Naive B cell (primary cell): Measurements from ENCODE around the gene SPDYE3. TPM values are rescaled to one million over a fixed set of nuclear protein-coding genes. Genes with fewer than 3 reads are reported as not detected.
"Not testable (repeated sequence)": the region's sequence is repeated elsewhere in the genome, so short reads cannot be mapped to it uniquely, and the experiment has no call there.

Source experiments
- ATAC-seq, 2 donors: fragments of 150-1000 bp; cut with Tn5 transposase; 2 replicates each; pipeline ENCODE4 v1.10.0; 2021; ENCODE audit warnings: low read depth in 2 of 2, mild to moderate bottlenecking in 2 of 2, moderate library complexity in 2 of 2
- DNase-seq: peaks from one replicate; pipeline ENCODE4 v3.0.0; 2022
- H3K27ac Mint-ChIP-seq, 6 donors: one replicate each; pipeline ENCODE4 v1.8.0; 2020 to 2022; ENCODE audit warnings: mild to moderate bottlenecking in 6 of 6, mixed read lengths in 6 of 6, moderate library complexity in 5 of 6, inconsistent platforms in 2 of 6
- H3K27me3 Mint-ChIP-seq, 3 donors: one replicate each; pipeline ENCODE4 v1.8.0; 2021 to 2022; ENCODE audit warnings: mixed read lengths in 3 of 3, mild to moderate bottlenecking in 1 of 3
- H3K36me3 Mint-ChIP-seq, 2 donors: one replicate each; pipeline ENCODE4 v1.8.0; 2020 to 2022; ENCODE audit warnings: mixed read lengths in 2 of 2, inconsistent platforms in 1 of 2, mild to moderate bottlenecking in 1 of 2
- H3K4me1 Mint-ChIP-seq, 3 donors: one replicate each; pipeline ENCODE4 v1.8.0; 2020 to 2022; ENCODE audit warnings: mixed read lengths in 3 of 3, inconsistent platforms in 1 of 3, mild to moderate bottlenecking in 1 of 3, moderate library complexity in 1 of 3
- H3K4me3 Mint-ChIP-seq, 8 donors: one replicate each; pipeline ENCODE4 v1.8.0; 2020 to 2022; ENCODE audit warnings: mild to moderate bottlenecking in 8 of 8, mixed read lengths in 8 of 8, moderate library complexity in 8 of 8, inconsistent platforms in 2 of 8
- H3K9me3 Mint-ChIP-seq, 7 donors: one replicate each; pipeline ENCODE4 v1.8.0; 2020 to 2022; ENCODE audit warnings: mixed read lengths in 7 of 7, mild to moderate bottlenecking in 5 of 7, inconsistent platforms in 2 of 7, moderate library complexity in 1 of 7
- polyA plus RNA-seq, 6 donors: library from polyadenylated mRNA; unstranded; fragments of 300-500 nt; fragmentation: Illumina TruSeq; gene quantifications; one replicate each; pipeline ENCODE4 v1.2.3, GENCODE V29; 2021; ENCODE audit warnings: low read depth in 6 of 6

Gene SPDYE3
- polyA plus RNA-seq, 6 donors from 2014 or later, result 5.0 to 10.3 (median 8.5) TPM

DNA sequence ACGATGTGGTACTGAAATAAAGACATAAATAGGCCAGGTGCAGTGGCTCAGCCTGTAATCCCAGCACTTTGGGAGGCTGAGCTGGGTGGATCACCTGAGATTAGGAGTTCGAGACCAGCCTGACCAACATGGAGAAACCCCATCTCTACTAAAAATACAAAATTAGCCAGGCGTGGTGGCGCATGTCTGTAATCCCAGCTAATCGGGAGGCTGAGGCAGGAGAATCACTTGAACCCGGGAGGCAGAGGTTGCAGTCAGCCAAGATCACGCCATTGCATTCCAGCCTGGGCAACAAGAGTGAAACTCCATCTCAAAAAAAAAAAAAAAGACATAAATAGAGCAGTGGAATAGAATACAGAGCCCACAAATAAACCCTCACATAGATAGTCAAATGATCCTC, 56.3 kb downstream of the SPDYE3 start:
- H3K9me3 Mint-ChIP-seq, ATAC-seq, H3K27me3 Mint-ChIP-seq, DNase-seq, H3K4me3 Mint-ChIP-seq: not testable (repeated sequence)
- H3K36me3 Mint-ChIP-seq, result peaks cover 19 to 20% of the 10 kb centered on the region in 2 donors
- H3K27ac Mint-ChIP-seq, result peak overlapping the region in 3 of 6 donors; percentile 2 to 99 (median 15)
- H3K4me1 Mint-ChIP-seq, result peaks cover 40 to 48% (median 42%) of the 10 kb centered on the region in 3 donors

DNA sequence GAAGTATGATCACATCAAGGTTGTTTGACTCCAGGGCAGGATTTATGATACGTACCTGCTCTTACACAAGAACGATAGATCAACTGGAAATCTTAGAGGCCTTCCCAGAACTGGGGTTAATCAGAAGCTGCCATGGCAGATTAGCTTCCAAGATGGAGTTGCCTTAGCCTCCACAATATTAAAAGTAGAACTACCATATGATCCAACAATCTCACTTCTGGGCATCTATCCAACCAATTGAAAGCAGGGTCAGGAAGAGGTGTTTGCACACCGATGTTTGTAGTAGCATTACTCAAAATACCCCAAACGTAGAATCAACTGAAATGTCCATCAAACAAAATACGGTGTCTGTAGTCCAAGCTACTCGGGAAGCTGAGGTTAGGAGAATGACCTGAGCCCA, 57.0 kb downstream of the SPDYE3 start:
- Mint-ChIP-seq H3K9me3 (no peaks in the 10 kb centered on the region), H3K27me3 (no peaks in the 10 kb centered on the region), H3K4me1 (peaks cover 42 to 49% (median 42%) of the 10 kb centered on the region in 3 donors), H3K36me3 (peaks cover 19 to 20% of the 10 kb centered on the region in 2 donors), H3K4me3 (no peak overlapping the region), H3K27ac (peak overlapping the region; percentile 18 to 99 (median 74))
- ATAC-seq, result no peak
- DNase-seq, result no peak

DNA sequence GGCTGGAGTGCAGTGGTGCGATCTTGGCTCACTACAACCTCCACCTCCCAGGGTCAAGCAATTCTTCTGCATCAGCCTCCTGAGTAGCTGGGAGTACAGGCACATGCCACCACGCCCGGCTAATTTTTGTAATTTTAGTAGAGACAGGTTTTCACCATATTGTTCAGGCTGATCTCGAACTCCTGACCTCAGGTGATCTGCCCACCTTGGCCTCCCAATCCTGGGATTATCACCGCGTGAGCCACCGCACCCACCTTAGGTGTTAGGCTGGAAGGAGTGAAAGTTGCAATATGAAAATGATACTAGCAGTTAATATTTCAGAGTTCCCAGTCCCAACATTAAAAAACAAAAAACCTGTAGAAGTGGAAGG, 58.5 kb downstream of the SPDYE3 start:
- H3K9me3 Mint-ChIP-seq, DNase-seq, H3K36me3 Mint-ChIP-seq, H3K27me3 Mint-ChIP-seq, ATAC-seq: not testable (repeated sequence)
- H3K27ac Mint-ChIP-seq, result peak overlapping the region; percentile 98 to 100 (median 100)
- H3K4me1 Mint-ChIP-seq, result peaks cover 49 to 57% (median 57%) of the 10 kb centered on the region in 3 donors
- peak overlapping the region in 6 of 8 donors; percentile 46 to 70 (median 66) for H3K4me3 Mint-ChIP-seq

DNA sequence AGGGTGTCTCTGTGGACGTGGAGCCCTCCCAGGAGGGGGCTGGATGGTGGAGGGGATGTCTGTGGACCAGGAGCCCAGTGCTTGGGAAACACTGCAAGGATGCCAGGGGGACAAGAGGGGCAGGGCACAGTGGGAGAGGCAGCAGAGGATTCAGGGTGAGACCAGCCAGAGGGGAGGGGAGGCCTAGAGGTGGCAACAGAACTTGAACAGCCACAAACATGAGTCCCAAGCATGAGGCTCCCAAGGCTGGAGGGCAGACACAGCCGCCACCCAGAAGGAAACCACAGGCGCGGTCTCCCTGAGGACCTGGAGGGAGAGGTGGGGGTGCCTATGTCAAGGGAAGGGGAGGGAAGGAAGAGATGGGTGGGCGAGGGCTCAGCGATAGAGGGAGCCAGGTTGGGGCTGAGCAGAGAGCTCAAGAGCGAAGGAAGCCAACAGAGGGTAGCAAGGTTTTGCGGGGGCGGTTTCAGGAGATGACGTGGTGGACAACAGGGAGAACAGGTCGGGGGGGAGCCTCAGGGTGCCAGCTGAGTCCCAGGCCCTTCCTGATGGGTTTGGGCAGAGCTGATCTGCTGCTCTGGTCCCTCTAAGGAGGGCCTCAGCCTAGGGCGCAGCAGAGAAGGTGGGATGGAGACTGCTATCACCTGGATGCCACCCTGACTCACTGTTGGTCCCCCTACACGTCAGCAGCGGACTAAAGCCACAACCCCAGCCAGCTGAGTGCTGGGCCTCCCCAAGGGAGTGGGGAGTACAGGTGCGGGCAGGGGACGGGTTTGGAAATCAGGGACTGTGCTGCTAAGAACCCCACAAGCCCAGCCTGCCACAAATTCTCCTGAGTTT, 59.1 kb downstream of the SPDYE3 start:
- ATAC-seq, result no peak
- DNase-seq, result peak; percentile 42
- Mint-ChIP-seq H3K4me3 (peak overlapping the region; percentile 19 to 70 (median 62)), H3K9me3 (no peaks in the 10 kb centered on the region), H3K27me3 (no peaks in the 10 kb centered on the region), H3K27ac (peak overlapping the region; percentile 98 to 100 (median 100)), H3K36me3 (peaks cover 8 to 10% of the 10 kb centered on the region in 2 donors), H3K4me1 (peaks cover 55 to 64% (median 64%) of the 10 kb centered on the region in 3 donors)

DNA sequence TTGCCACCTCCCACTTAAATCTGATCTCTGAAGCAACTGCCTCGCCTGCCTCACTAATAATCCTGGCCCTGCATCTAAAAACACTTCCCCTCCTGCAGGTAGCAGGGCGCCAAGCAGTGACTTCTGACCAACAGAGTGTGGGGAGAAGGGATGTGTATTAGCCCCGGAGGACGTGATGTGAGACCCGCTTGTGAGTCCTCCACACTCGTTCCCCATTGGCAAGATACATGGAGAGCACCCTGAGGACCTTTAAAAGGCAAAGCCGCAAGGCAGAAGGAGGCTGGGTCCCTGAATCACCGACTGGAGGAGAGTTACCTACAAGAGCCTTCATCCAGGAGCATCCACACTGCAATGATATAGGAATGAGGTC, 59.7 kb downstream of the SPDYE3 start:
- Mint-ChIP-seq H3K27ac (peak overlapping the region; percentile 98 to 100 (median 100)), H3K36me3 (peaks cover 8 to 10% of the 10 kb centered on the region in 2 donors), H3K9me3 (no peaks in the 10 kb centered on the region), H3K4me3 (peak overlapping the region in 5 of 8 donors; percentile 48 to 78 (median 65)), H3K27me3 (no peaks in the 10 kb centered on the region), H3K4me1 (peaks cover 56 to 68% (median 66%) of the 10 kb centered on the region in 3 donors)
- DNase-seq (no peak), ATAC-seq (no peak)

DNA sequence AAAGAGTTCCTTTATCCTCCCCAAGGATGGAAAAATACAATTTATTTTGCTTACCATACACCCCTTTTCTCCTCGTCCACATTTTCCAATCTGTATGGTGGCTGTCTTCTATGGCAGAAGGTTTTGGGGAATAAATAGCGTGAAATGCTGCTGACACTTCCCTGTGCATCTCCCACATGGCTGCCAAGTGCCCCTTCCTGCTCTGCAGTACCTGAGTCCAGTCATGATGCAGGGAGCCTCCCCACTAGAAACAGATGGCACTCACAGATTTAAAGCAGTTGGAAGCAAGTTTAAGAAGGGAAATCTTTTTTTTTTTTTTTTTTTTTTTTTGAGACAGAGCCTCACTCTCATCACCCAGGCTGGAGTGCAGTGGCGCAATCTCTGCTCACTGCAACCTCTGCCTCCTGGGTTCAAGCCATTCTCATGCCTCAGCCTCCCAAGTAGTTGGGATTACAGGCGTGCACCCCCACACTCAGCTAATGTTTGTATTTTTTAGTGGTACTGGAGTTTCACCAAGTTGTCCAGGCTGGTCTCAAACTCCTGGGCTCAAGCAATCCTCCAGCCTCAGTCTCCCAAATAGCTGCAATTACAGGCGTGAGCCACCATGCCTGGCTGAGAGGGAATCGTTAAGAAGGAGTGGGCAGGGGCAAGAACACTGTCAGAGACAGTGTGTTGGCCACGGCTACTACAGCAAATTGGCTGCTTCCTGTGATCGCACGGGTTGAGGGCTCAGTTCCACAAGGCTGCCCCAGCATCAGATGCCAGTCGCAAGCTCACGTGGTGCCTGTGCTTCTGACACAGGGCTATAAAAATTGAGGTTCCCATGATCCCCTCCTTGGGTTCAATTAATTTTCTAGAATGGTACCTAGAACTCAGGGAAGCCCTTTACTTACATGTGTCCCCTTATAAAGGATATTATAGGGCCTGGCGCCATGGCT, 60.4 kb downstream of the SPDYE3 start:
- peak; percentile 82 for DNase-seq
- Mint-ChIP-seq H3K27me3 (no peaks in the 10 kb centered on the region), H3K4me3 (peak overlapping the region; percentile 52 to 89 (median 76)), H3K4me1 (peaks cover 60 to 71% (median 66%) of the 10 kb centered on the region in 3 donors), H3K27ac (peak overlapping the region; percentile 98 to 100 (median 100)), H3K9me3 (no peaks in the 10 kb centered on the region), H3K36me3 (peaks cover 6 to 8% of the 10 kb centered on the region in 2 donors)
- peak; percentile 50 to 52 for ATAC-seq

DNA sequence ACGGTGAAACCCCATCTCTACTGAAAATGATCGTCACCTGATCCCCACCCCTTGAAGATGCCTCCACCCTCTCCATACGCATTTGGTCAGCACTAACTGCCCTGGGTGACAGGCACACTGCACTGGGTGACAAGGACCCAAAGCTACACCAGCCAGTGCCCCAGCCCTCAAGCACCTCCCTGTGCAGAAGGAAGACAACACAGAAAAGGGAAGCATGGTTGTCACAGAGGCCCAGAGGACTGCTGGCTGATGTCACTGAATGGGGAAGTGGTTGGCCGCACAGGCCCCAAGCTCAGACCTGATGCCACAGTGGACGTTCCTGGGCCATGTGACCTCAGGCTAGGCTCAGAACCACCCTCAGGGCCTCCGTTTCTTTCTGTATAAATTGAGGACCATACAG, 61.6 kb downstream of the SPDYE3 start:
- H3K4me1 Mint-ChIP-seq, result peaks cover 63 to 74% (median 70%) of the 10 kb centered on the region in 3 donors

DNA sequence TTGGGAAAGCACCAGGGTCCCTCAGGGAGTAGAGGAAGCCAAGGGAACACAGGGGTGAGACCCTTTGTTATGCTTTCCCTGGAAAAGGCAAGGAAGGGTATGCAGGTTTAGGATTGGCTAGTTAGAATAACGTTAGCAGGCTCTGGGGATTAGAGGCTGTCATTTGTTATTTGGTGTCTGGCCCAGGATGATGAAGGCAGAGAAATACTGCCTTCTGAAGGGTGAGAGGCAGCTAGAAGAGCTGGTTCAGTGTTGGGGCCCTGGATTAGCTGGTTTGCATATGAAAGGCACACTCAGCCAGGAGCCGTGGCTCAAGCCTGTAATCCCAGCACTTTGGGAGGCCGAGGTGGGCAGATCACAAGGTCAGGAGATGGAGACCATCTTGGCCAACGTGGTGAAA, 62.8 kb downstream of the SPDYE3 start:
- no peaks in the 10 kb centered on the region for H3K27me3 Mint-ChIP-seq
- H3K9me3 Mint-ChIP-seq, result no peaks in the 10 kb centered on the region
- H3K27ac Mint-ChIP-seq, result peak overlapping the region; percentile 98 to 100 (median 100)
- peaks cover 72 to 85% (median 78%) of the 10 kb centered on the region in 3 donors for H3K4me1 Mint-ChIP-seq
- H3K36me3 Mint-ChIP-seq, result no peaks in the 10 kb centered on the region
- DNase-seq (no peak), ATAC-seq (no peak)
- peak overlapping the region in 2 of 8 donors; percentile 32 to 86 for H3K4me3 Mint-ChIP-seq

More for the DNA sequence above, 61.6 kb downstream of the SPDYE3 start:
- no peaks in the 10 kb centered on the region for H3K9me3 Mint-ChIP-seq
- H3K36me3 Mint-ChIP-seq, result no peaks in the 10 kb centered on the region
- DNase-seq (peak; percentile 94), ATAC-seq (peak; percentile 82 to 83)
- H3K27ac Mint-ChIP-seq, result peak overlapping the region; percentile 98 to 100 (median 100)
- no peaks in the 10 kb centered on the region for H3K27me3 Mint-ChIP-seq
- peak overlapping the region; percentile 52 to 89 (median 80) for H3K4me3 Mint-ChIP-seq

DNA sequence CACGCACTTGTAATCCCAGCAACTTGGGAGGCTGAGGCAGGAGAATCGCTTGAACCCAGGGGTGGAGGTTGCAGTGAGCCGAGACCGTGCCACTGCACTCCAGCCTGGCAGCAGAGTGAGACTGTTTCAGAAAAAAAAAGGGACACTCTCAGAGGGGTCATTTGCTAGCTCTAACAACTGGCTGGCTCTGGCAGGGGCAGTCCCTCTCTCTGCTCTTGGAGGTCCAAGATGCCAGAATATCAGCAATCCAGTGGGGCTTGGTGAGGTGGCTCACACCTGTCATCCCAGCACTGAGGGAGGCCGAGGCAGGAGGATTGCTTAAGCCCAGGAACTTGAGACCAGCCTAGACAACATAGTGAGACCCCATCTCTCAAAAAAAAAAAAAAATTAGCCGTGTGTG, 63.2 kb downstream of the SPDYE3 start:
- H3K9me3 Mint-ChIP-seq, result no peaks in the 10 kb centered on the region
- peaks cover 69 to 84% (median 75%) of the 10 kb centered on the region in 3 donors for H3K4me1 Mint-ChIP-seq
- DNase-seq (no peak), ATAC-seq (no peak)
- H3K4me3 Mint-ChIP-seq, result peak overlapping the region in 3 of 8 donors; percentile 50 to 71 (median 62)
- H3K36me3 Mint-ChIP-seq, result no peaks in the 10 kb centered on the region
- no peaks in the 10 kb centered on the region for H3K27me3 Mint-ChIP-seq
- peak overlapping the region; percentile 98 to 100 (median 100) for H3K27ac Mint-ChIP-seq

DNA sequence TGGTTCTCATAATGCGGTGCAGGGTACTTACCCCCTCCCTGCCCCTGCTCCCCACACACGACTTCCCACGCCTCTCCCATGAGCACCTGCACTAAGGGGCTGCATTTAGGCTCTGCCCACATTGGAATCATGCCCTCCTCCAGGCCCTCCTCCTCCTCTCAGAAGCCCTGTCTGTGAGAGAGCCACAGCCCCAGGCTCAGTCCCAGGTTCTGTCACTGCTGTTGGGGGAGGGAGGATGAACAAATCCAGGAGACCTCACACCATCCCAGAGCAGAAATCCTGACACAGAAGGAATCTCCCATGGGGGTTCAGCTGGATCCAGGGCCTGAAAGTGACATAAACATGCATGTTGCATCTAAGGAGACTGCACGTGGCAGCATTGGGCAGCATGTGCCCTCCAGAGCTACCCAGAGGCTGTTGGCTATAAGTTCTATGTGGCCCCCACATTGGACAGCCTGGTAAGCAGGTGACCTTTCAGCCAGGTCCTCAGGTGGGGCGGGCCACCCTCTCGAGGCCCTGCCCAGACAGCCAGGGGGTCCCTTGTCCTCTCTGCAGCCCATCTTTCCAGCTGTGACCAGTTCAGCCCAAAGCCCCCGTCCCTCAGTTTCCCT, 64.2 kb downstream of the SPDYE3 start:
- Mint-ChIP-seq H3K36me3 (no peaks in the 10 kb centered on the region), H3K4me1 (peaks cover 62 to 79% (median 68%) of the 10 kb centered on the region in 3 donors), H3K27ac (peak overlapping the region; percentile 94 to 100 (median 98)), H3K4me3 (no peak overlapping the region), H3K9me3 (no peaks in the 10 kb centered on the region), H3K27me3 (no peaks in the 10 kb centered on the region)
- ATAC-seq (no peak), DNase-seq (no peak)
